GDM1 (cell line): ENCODE data around the gene DNAH5.
"Not testable (repeated sequence)": the region's sequence is repeated elsewhere in the genome, so short reads cannot be mapped to it uniquely, and the experiment has no call there.

ENCODE experiments used
- DNase-seq: peaks from one replicate; lab custom pipeline; 2025; lab: John Stamatoyannopoulos, UW

DNAH5 gene

GRCh38 chr5:13830536-13830935, 114.0 kb downstream of the DNAH5 start:
- DNase-seq: no peak

- DNase-seq: no peak
These were observed 123.1 kb downstream of the DNAH5 start for GRCh38 chr5:13821366-13821765.

DNA sequence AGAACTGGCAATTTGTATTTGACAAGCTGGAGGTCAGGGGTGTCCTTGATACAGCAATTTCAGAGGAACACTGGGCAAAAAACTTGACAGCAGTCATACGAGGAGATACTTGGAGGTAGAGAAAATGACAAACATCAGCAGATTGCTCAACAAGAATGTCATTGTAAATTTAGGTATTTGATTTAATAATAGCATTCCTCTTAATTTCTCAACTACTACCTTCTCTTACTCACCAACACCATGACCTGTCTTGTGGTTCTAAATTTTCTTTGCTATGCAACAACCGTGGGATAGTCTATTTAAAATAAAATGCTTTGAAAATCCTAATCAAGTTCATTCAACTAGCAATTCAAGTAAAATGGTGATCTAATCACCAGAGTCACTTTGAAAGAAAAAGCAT, 128.4 kb downstream of the DNAH5 start:
- DNase-seq: no peak

- no peak for DNase-seq
These were observed 130.2 kb downstream of the DNAH5 start for GRCh38 chr5:13814301-13814700.

- no peak for DNase-seq
These were observed 134.6 kb downstream of the DNAH5 start for GRCh38 chr5:13809921-13810320.

GRCh38 chr5:13804336-13804735, 140.2 kb downstream of the DNAH5 start:
- DNase-seq: no peak

- not testable (repeated sequence) for DNase-seq
These were observed 145.9 kb downstream of the DNAH5 start for GRCh38 chr5:13798569-13798968.

- DNase-seq: no peak
These were observed 158.6 kb downstream of the DNAH5 start for GRCh38 chr5:13785781-13786415.

DNA sequence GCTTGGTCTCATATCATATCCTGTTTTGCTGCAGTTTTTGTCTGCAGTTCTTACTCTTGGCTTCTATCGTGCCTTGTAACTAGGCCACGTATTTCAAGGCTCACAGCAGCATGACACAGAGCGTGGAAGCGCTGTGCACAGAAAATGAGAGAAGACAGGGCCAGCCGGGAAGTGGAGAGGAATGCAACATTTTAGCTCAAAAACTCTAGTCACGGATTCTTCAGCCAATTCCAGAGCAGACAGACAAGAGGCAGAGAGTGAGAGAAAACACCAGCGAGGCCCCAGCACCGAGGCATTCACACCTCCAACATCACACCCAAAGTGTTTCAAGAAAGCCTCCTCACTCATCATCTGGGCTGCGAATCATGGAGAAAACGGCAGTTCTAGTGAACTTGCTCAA, 160.8 kb downstream of the DNAH5 start:
- DNase-seq: no peak

GRCh38 chr5:13780081-13780480, 164.4 kb downstream of the DNAH5 start:
- DNase-seq: no peak

GRCh38 chr5:13773649-13774048, 170.8 kb downstream of the DNAH5 start:
- no peak for DNase-seq

DNA sequence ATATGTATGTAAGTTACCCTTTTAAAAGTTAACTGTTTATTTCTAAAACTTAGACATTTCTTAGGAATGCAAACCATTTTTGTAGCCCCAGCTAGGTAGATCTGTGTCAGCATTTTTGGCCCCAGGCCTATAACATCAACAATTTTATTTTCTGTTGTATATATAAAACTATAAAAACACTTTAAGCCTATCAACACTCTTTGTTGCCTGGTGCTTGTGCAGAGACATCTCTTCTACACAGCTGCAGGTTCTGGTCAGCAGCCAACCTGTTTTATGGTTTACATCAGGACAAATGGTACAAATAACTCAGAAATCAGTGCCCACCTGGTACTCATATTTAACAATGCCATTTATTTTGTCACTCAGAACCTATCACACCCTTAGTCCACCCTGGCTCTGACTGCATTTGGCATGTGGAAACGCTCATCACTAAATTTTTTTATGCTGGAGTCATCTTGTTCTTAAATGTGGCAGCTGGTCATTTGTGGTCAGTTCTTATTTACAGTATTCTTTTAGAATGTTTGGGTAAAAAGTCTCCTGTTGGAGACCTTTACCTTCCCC, 173.4 kb downstream of the DNAH5 start:
- no peak for DNase-seq

- DNase-seq: no peak
These were observed 178.3 kb downstream of the DNAH5 start for GRCh38 chr5:13766236-13766635.

DNA sequence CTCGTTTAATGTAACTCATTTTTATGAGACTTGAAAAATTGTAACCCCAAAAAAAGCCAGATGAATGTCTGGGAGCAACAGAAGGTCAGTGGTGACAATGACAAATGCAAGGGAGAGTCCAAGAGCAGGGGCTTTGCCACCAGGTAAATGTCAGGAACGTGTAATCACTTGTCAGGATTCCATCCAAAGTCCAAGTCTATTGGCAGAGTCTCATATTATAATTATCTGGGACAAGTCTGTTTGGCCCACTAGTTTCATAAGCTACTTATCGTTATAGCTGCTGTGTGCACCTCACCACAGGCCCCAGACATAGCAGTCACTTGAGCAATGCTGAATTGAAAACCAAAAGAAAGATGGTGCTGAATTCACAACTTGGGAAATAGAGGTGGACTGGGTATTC, 180.8 kb downstream of the DNAH5 start:
- DNase-seq: no peak

GRCh38 chr5:13749766-13750165, 194.7 kb downstream of the DNAH5 start:
- no peak for DNase-seq

DNA sequence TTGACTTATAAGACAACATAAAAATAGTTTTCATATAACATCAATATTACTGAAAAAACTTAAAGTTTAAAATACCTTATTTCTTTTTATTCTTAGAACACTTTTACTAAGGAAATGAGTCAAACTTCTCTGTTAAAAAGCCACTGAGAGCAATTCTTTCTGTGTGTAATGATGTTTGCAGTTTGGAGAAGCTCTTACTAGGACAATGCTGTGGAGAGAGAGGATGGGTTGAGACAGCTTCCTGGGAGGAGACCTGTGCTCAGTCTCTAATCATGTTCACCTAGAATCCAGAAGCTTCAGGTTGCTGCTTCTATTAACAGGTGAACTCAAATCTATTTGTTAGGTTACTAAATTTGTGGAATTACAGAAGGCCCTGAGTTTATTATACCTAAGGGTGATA, 198.5 kb downstream of the DNAH5 start:
- no peak for DNase-seq

GRCh38 chr5:13745508-13745907, 199.0 kb downstream of the DNAH5 start:
- no peak for DNase-seq

DNA sequence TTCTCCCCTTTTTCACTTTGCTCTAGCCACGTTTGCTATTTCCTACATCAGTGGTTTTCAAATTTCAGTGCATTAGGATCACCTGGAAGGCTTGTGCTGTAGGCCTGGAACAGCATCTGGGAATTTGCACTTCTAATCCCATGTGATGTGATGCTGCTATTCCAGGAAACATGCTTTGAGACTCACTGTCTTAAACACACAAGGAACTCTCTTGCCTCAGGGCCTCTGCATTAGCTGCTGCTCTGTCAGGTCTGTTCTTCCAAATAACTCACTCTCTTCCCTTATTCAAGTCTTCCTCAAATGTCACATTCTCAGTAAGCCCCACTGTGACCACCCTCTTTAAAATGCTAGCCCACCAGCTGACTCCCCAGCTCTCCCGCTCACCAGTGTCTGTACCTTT, 204.0 kb downstream of the DNAH5 start:
- no peak for DNase-seq

DNA sequence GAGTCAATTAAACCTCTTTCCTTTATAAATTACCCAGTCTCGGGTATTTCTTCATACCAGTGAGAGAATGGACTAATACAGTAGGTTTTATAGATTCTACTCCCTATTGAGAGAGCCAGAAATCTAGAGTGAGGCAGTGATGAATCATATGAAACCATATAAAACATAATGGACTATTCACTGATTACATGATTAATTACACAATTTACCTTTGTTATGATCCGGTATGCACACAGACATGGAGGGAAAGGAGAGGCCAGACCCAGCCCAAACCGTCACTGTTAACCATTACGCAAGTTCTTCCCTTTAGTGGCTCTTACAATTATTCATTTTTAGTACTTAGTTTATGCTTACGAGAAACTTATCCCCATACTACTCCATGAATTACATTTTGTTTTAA, 205.0 kb downstream of the DNAH5 start:
- no peak for DNase-seq

- no peak for DNase-seq
These were observed 208.8 kb downstream of the DNAH5 start for GRCh38 chr5:13735691-13736090.

- DNase-seq: no peak
These were observed 213.3 kb downstream of the DNAH5 start for GRCh38 chr5:13731121-13731628.

- DNase-seq: no peak
These were observed 235.6 kb downstream of the DNAH5 start for GRCh38 chr5:13708906-13709305.

- no peak for DNase-seq
These were observed 236.1 kb downstream of the DNAH5 start for GRCh38 chr5:13708432-13708831.

DNA sequence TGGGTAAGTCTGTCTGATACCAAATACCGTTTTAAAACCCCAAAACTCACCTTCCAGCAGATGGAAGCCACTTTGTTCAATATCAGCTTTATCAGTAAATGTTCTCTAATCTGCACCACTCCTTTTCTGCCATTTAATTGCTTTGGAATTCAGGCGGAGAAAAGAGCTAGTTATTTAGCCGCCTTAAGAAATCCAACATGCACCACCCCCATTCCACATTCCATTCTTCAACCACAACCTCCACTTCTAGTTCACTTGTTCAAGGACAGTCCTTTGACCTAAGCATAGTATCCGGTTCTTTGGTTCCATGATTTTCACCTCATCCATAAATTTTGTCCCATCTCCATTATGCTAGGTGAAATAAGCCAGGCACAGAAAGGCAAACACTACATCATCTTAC, 240.1 kb downstream of the DNAH5 start:
- no peak for DNase-seq
